ENCODE results near the gene DOCK4.

DNA sequence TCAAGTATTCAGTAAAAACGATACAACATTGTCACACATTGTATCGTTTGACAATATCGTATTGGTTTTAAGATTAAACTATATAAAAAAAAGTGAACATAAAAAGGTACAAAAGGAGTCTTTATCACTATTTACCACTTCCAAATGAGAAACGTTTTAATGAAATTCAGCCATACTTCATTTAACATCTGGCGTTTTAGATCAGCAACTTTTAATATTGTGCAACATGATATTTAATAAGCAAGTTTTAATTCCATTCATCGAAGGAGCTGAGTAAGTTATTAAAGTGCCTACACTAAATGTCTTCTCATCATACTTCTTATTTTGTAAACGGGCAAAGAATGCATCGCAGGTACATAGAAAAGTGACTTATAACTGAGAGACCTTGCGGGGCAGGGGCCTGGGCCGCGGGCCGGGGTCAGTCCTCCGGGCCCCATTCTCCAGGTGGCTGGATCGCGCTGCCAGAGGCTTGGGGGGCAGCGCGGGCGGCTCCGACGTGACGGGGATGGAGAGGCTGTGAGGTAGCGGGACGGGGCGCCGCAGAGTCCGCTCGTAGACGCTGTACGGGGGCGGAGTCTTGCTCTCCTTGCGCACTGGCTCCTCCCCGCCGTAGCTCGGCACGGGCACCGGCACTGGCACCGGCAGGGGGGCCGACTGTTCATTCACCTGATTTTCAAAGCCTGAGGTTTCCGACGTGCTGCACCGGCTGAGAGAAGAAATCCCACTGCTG lies 478.1 kb downstream of the DOCK4 start:
- no peak for TF ChIP-seq POLR2A (IDR thresholded peaks at IDR 0.05)
- TF ChIP-seq, protein P1, sequence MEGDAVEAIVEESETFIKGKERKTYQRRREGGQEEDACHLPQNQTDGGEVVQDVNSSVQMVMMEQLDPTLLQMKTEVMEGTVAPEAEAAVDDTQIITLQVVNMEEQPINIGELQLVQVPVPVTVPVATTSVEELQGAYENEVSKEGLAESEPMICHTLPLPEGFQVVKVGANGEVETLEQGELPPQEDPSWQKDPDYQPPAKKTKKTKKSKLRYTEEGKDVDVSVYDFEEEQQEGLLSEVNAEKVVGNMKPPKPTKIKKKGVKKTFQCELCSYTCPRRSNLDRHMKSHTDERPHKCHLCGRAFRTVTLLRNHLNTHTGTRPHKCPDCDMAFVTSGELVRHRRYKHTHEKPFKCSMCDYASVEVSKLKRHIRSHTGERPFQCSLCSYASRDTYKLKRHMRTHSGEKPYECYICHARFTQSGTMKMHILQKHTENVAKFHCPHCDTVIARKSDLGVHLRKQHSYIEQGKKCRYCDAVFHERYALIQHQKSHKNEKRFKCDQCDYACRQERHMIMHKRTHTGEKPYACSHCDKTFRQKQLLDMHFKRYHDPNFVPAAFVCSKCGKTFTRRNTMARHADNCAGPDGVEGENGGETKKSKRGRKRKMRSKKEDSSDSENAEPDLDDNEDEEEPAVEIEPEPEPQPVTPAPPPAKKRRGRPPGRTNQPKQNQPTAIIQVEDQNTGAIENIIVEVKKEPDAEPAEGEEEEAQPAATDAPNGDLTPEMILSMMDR (IDR thresholded peaks at IDR 0.05), result no peak

All from esophagus squamous epithelium (tissue), 4 donors.